RCC 7860 (cell line): ENCODE data around the gene ERCC8.
A peak's percentile ranks its signal among the peaks of the same experiment; 100 is the strongest.
"Not testable (repeated sequence)": the region's sequence is repeated elsewhere in the genome, so short reads cannot be mapped to it uniquely, and the experiment has no call there.

Experiments
- DNase-seq: peaks from one replicate; pipeline ENCODE4 v3.0.0-alpha.2; 2015; ENCODE audit warnings: low spot score
- FAIRE-seq: peaks from 2 replicates; lab custom pipeline; 2012; peaks lifted over from hg19 to GRCh38; lab: Jason Lieb, UNC

Gene ERCC8

GRCh38 chr5:60927450-60927849 lies 17.4 kb downstream of the ERCC8 start:
- FAIRE-seq = no peak
- DNase-seq = no peak

- DNase-seq (no peak), FAIRE-seq (no peak)
Measured at GRCh38 chr5:60918466-60918865, 26.4 kb downstream of the ERCC8 start.

GRCh38 chr5:60916646-60917045 lies 28.2 kb downstream of the ERCC8 start:
- FAIRE-seq (no peak), DNase-seq (no peak)

- no peak for DNase-seq
- FAIRE-seq = no peak
Measured at GRCh38 chr5:60903356-60903755, 41.5 kb downstream of the ERCC8 start.

DNA sequence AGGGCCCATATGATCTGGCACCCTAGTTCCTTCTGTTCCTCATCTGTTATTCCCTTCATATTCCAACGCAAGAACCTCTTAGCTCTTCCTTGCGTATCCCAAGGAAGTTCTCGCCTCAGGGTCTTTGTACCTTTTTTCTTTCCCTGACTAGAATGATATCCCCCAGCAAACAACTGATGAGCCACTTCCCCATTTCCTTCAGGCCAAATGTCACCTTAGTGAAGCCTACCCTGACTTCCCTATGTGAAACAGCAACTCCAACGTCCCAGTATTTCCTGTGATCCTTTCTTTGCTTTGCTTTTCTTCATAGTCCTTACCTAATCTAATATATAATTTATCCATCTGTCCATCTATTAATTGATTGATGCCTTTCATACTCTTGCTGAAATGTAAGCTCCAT lies 47.9 kb downstream of the ERCC8 start:
- DNase-seq (no peak), FAIRE-seq (no peak)

- FAIRE-seq = no peak
- DNase-seq = no peak
Measured at GRCh38 chr5:60893521-60893920, 51.3 kb downstream of the ERCC8 start.

DNA sequence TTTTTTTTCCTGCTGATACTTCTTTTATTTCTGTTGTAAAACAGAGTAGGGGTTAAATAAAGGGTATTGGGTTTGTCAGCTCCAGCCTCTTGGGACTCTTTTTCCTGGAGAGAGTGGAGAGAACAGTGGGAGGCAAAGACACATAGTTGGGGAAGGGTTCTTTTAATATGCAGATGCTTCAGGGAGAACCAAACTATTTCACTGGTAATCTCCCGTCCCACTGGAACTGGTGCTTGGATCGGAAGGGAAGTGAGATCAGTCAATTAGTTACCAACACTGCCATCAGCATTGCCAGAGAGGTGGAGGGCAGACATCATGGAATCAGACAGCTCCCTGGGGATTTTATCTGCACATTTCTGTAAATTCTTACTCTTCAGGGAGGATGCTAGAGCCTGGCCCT lies 53.2 kb downstream of the ERCC8 start:
- no peak for FAIRE-seq

GRCh38 chr5:60888359-60889061 lies 56.4 kb downstream of the ERCC8 start:
- no peak for DNase-seq
- FAIRE-seq = no peak

More for the DNA sequence above, 53.2 kb downstream of the ERCC8 start:
- DNase-seq = no peak

GRCh38 chr5:60887746-60888145 lies 57.1 kb downstream of the ERCC8 start:
- DNase-seq (no peak), FAIRE-seq (no peak)

DNA sequence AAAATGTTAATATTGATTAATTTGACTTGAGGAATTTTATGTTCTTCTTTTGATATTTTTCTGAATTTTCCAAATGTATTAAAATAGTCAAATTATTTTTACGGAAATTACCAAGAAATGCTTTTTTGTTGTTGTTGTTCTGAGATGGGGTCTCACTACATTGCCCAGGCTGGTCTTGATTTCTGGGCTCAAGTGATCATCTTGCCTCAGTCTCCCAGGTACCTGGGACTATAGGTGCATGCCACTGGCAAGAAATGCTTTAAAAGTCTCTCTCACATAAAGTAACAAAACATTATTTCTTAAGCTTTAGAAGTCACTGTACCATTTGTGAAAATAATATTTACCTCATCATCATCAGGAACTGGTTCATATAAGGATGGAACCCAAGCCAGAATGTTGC lies 57.8 kb downstream of the ERCC8 start:
- DNase-seq (no peak), FAIRE-seq (no peak)

- DNase-seq (no peak), FAIRE-seq (no peak)
Measured at GRCh38 chr5:60886158-60886557, 58.7 kb downstream of the ERCC8 start.

DNA sequence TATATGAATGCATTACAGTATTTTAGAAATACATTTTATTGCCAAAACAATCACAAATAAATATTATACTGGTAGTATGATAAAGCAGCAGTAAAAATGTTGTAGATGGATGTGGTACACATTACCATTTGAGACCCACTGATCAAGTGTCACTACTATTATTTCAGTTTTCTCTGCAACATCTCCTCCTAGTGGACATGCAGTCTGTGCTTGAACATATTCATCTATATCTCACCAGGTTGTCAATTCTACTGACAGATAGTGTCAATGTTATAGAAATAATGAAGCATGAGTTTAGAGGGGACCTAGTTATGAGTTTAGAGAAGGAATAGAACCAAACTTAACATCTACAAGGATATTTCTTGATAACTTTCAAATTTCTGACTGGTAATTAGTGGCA lies 61.6 kb downstream of the ERCC8 start:
- DNase-seq = no peak
- no peak for FAIRE-seq

DNA sequence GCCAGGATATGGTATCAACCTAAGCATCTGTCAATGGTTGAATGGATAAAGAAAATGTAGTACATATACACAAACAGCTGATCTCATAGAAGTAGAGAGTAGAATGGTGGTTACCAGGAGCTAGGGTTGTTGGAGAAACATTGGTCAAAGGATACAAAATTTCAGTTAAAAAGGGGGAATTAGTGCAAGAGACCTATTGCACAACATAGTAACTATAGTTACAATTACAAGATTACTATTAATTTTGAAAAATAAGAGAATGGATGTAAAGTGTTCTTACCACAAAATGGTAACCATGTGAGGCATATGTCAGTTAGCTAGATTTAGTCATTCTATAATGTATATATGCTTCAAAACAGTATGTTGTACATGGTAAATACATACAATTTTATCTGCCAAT lies 72.0 kb downstream of the ERCC8 start:
- FAIRE-seq (no peak), DNase-seq (no peak)

DNA sequence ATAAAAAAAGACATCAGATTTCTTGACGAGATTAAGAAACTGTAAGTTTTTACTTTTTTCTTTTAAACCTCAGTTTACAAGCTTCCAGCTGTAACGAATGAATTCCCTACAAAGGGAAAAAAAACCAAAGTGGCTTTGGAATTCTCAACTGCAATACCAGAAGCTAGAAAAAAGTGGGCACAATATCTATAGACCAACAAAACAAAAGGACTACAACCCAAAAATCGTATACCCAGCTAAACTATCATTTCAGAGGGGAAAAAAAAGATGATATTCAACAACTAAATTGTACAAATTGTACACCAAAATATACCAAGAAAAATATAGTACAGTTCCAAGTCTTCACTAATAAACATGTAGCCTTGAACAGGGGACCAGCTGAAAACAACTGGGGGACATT lies 74.0 kb downstream of the ERCC8 start:
- no peak for DNase-seq
- no peak for FAIRE-seq

GRCh38 chr5:60860572-60860971 lies 84.3 kb downstream of the ERCC8 start:
- DNase-seq, FAIRE-seq: not testable (repeated sequence)

DNA sequence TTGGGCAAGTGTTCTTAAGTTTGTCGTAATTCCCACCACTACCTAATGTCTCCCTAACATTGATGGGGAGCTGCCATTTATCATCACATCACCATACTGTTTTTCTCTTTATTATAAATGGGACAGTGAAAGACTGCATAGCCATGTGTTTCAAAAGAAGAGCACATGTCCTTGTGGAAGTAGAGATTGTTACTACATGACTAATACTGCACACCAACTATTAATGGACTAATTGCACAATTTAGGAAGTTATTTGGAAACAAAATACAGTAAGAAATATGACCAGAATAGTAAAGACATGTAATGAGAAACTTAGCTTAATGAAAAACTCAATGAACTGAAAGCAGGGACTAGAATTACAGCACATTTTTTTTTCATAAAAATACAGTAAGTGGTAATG lies 88.8 kb downstream of the ERCC8 start:
- no peak for FAIRE-seq
- DNase-seq = no peak

DNA sequence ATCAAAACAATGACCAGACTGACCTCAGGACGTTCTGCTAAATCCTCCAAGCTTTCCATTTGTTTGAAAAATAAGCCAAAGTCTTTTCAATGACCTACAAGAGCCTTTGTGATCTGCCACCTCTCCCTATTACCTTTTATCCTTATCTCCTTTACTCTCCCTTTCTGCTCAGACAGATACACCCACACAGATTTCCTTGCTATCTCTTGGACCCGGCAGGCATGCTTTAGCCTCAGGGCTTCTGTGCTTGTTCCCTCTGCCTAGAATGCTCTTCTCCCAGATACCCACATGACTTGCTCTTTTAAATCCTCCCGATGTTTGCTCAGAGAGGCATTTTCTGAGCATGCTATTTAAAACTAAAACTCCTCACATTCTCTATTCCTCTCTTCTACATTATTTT lies 91.9 kb downstream of the ERCC8 start:
- DNase-seq (no peak), FAIRE-seq (no peak)

GRCh38 chr5:60852317-60852716 lies 92.6 kb downstream of the ERCC8 start:
- FAIRE-seq = no peak
- no peak for DNase-seq

- no peak for FAIRE-seq
- no peak for DNase-seq
Measured at GRCh38 chr5:60851626-60852025, 93.2 kb downstream of the ERCC8 start.

GRCh38 chr5:60846298-60846697 lies 98.6 kb downstream of the ERCC8 start:
- DNase-seq = no peak
- FAIRE-seq = no peak

GRCh38 chr5:60843936-60844905 lies 100.6 kb downstream of the ERCC8 start, which contains the start of gene ELOVL7:
TSS of gene ELOVL7 (minus strand) at chr5:60844269. CDS start at chr5:60787397, 56,872 bp downstream.
- no peak for FAIRE-seq
- DNase-seq = peak; percentile 38

- DNase-seq (no peak), FAIRE-seq (no peak)
Measured at GRCh38 chr5:60843386-60843935, 101.4 kb downstream of the ERCC8 start.
